Measurements from ENCODE around the gene CFHR5. TPM values are rescaled to one million over a fixed set of nuclear protein-coding genes. Genes with fewer than 3 reads are reported as not detected.

Gene CFHR5
- total and polyA plus RNA-seq, 7 donors: not detected

DNA sequence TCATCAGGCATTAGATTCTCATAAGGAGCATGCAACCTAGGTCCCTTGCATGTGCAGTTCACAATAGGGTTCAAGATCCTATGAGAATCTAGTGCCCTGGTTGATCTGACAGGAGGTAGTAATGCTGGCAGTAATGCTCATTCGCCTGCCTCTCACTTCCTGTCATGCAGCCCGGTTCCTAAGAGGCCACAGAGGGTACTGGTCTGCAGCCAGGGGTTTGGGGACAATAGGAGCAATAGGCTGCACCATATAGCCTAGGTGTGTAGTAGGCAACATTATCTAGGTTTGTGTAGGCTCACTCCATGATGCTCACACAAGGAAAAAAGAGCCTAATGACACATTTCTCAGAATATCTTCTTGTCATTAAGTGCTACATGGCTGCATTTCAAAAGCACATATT lies 25.8 kb downstream of the CFHR5 start:
- no peak overlapping the region for H3K27ac ChIP-seq
- intact Hi-C loops (cut with DNase I): no loop called here
- 67 to 80% (median 73%) methylated on average over 2 of the region's 2 CpGs for WGBS, 3 donors
- H3K36me3 ChIP-seq (ENCODE audit: insufficient read depth in 1 of 2, low read depth in 1 of 2): no peaks in the 10 kb centered on the region
- ATAC-seq (no peak), DNase-seq (no peak)
- H3K4me1 ChIP-seq: no peaks in the 10 kb centered on the region
- TF ChIP-seq, protein P1, sequence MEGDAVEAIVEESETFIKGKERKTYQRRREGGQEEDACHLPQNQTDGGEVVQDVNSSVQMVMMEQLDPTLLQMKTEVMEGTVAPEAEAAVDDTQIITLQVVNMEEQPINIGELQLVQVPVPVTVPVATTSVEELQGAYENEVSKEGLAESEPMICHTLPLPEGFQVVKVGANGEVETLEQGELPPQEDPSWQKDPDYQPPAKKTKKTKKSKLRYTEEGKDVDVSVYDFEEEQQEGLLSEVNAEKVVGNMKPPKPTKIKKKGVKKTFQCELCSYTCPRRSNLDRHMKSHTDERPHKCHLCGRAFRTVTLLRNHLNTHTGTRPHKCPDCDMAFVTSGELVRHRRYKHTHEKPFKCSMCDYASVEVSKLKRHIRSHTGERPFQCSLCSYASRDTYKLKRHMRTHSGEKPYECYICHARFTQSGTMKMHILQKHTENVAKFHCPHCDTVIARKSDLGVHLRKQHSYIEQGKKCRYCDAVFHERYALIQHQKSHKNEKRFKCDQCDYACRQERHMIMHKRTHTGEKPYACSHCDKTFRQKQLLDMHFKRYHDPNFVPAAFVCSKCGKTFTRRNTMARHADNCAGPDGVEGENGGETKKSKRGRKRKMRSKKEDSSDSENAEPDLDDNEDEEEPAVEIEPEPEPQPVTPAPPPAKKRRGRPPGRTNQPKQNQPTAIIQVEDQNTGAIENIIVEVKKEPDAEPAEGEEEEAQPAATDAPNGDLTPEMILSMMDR (IDR thresholded peaks at IDR 0.05): no peak
- no peak overlapping the region for H3K4me3 ChIP-seq
- H3K9me3 ChIP-seq: no peaks in the 10 kb centered on the region
- no peaks in the 10 kb centered on the region for H3K27me3 ChIP-seq (ENCODE audit: insufficient read depth in 3 of 3, low read length in 2 of 3)

DNA sequence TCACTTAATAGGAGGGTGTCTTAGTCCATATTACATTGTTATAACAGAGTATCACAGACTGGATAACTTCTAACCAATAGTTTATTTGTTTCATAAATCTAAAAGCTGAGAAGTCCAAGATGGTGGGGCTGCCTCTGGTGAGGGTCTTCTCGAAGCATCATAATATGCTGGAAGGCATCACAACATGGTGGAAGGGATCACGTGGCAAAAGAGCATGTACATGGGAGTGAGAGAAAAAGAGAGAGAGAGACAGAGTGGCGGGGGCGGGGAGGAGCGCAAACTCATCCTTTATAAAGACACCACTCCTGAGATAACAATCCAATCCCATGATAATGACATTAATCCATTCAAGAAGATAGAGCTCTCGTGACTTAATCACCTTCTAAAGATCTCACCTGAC lies 31.5 kb downstream of the CFHR5 start:
- H3K4me1 ChIP-seq: no peaks in the 10 kb centered on the region
- no peak for DNase-seq
- TF ChIP-seq, protein P1 (IDR thresholded peaks at IDR 0.05): no peak
- H3K4me3 ChIP-seq: no peak overlapping the region
- no peaks in the 10 kb centered on the region for H3K27me3 ChIP-seq (ENCODE audit: insufficient read depth in 3 of 3, low read length in 2 of 3)
- WGBS, 3 donors: 90 to 91% (median 91%) methylated on average over 6 of the region's 6 CpGs
- no peak overlapping the region for H3K27ac ChIP-seq
- no peak for ATAC-seq
- intact Hi-C loops (cut with DNase I): no loop called here
- H3K36me3 ChIP-seq (ENCODE audit: insufficient read depth in 1 of 2, low read depth in 1 of 2): no peaks in the 10 kb centered on the region
- no peaks in the 10 kb centered on the region for H3K9me3 ChIP-seq

DNA sequence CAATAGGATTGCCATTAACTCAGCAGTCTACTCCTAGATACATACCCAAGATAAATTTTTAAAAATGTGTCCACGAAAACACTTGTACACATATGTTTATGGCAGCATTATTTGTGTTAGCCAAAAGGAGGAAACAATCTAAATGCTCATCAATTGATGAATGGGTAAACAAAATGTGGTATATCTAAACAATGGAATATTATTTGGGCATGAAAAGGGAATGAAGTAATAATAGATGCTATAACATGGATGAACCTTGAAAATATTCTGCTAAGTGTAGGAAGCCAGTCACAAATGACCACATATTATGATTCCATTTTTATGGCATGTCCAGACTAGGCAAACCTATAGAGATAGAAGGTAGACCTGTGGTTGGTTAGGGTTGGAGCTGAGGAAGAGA lies 34.3 kb downstream of the CFHR5 start:
- intact Hi-C loops (cut with DNase I): no loop called here
- TF ChIP-seq, protein P1 (IDR thresholded peaks at IDR 0.05): no peak
- Histone ChIP-seq H3K27ac (no peak overlapping the region), H3K4me1 (no peaks in the 10 kb centered on the region), H3K4me3 (no peak overlapping the region), H3K27me3 (ENCODE audit: insufficient read depth in 3 of 3, low read length in 2 of 3) (no peaks in the 10 kb centered on the region), H3K9me3 (no peaks in the 10 kb centered on the region), H3K36me3 (ENCODE audit: insufficient read depth in 1 of 2, low read depth in 1 of 2) (no peaks in the 10 kb centered on the region)
- ATAC-seq (no peak), DNase-seq (no peak)
- 87 to 100% (median 92%) methylated on average over 1 of the region's 1 CpG for WGBS, 3 donors

DNA sequence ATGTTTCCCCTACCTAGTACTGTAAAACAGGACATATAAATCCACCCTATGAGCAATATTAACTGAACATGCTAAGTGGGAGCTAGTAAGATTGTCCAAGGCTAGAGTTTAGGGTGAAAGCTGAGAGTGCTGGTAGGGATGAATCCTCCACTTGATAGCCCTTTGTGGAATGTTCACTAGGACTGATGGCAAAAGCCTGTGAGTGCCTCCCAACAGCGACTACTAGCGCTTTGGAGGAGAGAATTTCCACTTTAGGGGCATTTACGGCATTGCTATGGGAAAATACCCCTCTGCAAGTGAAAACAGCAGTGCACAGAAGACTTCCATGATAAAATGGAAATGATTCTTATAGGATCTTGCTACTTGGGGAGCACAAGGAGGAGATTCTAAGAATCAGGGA lies 35.9 kb downstream of the CFHR5 start:
- Histone ChIP-seq H3K9me3 (no peaks in the 10 kb centered on the region), H3K27ac (no peak overlapping the region), H3K27me3 (ENCODE audit: insufficient read depth in 3 of 3, low read length in 2 of 3) (no peaks in the 10 kb centered on the region), H3K4me3 (no peak overlapping the region), H3K36me3 (ENCODE audit: insufficient read depth in 1 of 2, low read depth in 1 of 2) (no peaks in the 10 kb centered on the region), H3K4me1 (no peaks in the 10 kb centered on the region)
- 93 to 94% (median 93%) methylated on average over 3 of the region's 3 CpGs for WGBS, 3 donors
- TF ChIP-seq, protein P1 (IDR thresholded peaks at IDR 0.05): no peak
- ATAC-seq (no peak), DNase-seq (no peak)
- intact Hi-C loops (cut with DNase I): no loop called here

DNA sequence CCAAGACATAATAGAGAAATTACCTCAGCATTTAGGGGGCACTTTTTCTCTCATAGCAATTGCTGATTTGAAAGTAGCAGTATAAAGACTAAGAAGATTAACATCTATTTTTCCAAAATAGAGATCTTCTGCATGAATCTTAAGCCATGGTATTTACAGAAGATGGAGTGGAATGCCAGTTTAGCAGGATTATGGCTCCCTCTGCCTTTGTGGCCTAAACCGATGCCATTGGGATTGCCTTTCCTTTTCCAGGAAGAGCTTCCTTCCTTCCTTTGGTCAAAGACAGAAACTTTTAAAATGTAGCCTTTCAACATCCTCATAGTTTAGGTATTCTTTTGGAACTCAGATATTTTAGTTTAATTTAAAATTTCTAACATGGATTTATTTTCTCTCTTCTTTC lies 39.4 kb downstream of the CFHR5 start:
- TF ChIP-seq, protein P1 (IDR thresholded peaks at IDR 0.05): no peak

More for the DNA sequence above, 39.4 kb downstream of the CFHR5 start:
- DNase-seq (no peak), ATAC-seq (no peak)
- H3K4me1 ChIP-seq: no peaks in the 10 kb centered on the region
- intact Hi-C loops (cut with DNase I): no loop called here
- H3K36me3 ChIP-seq (ENCODE audit: insufficient read depth in 1 of 2, low read depth in 1 of 2): no peaks in the 10 kb centered on the region
- H3K4me3 ChIP-seq: no peak overlapping the region
- H3K9me3 ChIP-seq: no peaks in the 10 kb centered on the region
- no peaks in the 10 kb centered on the region for H3K27me3 ChIP-seq (ENCODE audit: insufficient read depth in 3 of 3, low read length in 2 of 3)
- H3K27ac ChIP-seq: no peak overlapping the region
- whole genome bisulfite sequencing, 3 donors: 37 to 38% (median 37%) methylated on average over 1 of the region's 1 CpG
